ENCODE results near the gene RPL36AL. TPM values are rescaled to one million over a fixed set of nuclear protein-coding genes. Genes with fewer than 3 reads are reported as not detected.

RPL36AL gene
- total and polyA plus RNA-seq, 4 experiments from 2014 or later, result 416 to 761 (median 555) TPM

DNA sequence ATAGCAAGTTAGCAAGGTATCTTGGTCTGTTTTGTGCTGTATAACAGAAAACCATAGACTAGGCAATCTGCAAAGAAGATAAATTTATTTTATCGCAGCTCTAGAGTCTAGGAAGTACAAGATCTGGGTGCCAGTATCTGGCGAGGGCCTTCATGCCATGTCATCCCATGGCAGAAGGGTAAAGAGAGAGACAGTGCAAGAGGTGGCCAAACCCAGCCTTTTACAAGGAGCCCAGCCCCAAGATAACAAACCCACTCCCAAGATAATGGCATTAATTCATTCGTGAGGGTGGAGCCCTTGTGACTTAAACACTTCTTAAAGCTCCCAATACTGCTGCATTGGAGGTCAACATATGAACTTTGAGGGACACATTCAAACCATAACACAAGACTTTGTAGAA lies 51.1 kb downstream of the RPL36AL start:
- H3K9me3 Mint-ChIP-seq, result peaks cover 0 to 9% (median 2%) of the 10 kb centered on the region in 8 donors
- no peaks in the 10 kb centered on the region for H3K36me3 ChIP-seq (ENCODE audit: insufficient read depth, low read length)
- DNase-seq, result no peak
- no peaks in the 10 kb centered on the region for H3K27me3 ChIP-seq (ENCODE audit: insufficient read depth, low read length)
- no peak overlapping the region for H3K4me3 ChIP-seq (ENCODE audit: low read length in 2 of 2)
- no peaks in the 10 kb centered on the region for H3K9me3 ChIP-seq (ENCODE audit: control insufficient read depth in 1 of 2, low read length in 2 of 2)
- ChIA-PET POLR2A (ENCODE audit: partially characterized antibody) (no interaction called here), CTCF (ENCODE audit: partially characterized antibody) (no interaction called here)
- no peak overlapping the region for H3K27ac ChIP-seq (ENCODE audit: low read depth, low read length)
- H3K36me3 Mint-ChIP-seq, result peaks cover 15 to 38% of the 10 kb centered on the region in 2 donors
- peak overlapping the region in 1 of 7 donors; percentile 64 for H3K27ac Mint-ChIP-seq
- no peaks in the 10 kb centered on the region for H3K27me3 Mint-ChIP-seq
- no peaks in the 10 kb centered on the region for H3K4me1 Mint-ChIP-seq
- H3K4me3 Mint-ChIP-seq, result no peak overlapping the region
- H3K4me1 ChIP-seq (ENCODE audit: insufficient read depth, low read length), result no peaks in the 10 kb centered on the region
- intact Hi-C loops (cut with micrococcal nuclease), result no loop called here

Other genes with a start within 250 kb of the RPL36AL start
- 1,000 to 10,000 TPM; 3,602 to 3,749 TPM for gene RPS29, start 34.2 kb downstream of the RPL36AL start, total RNA-seq
- gene RPS29, start 34.2 kb downstream of the RPL36AL start, polyA plus RNA-seq, result over 10,000 TPM in 1 of 2 donors, 1,000 to 10,000 TPM in 1; 8,635 to 10,008 TPM
- 10 to 100 TPM; 13.6 to 16.1 TPM for gene LRR1, start 21.7 kb downstream of the RPL36AL start, total RNA-seq
- gene LRR1, start 21.7 kb downstream of the RPL36AL start, polyA plus RNA-seq, result 10 to 100 TPM in 1 of 2 donors, 1 to 10 TPM in 1; 9.7 to 11.1 TPM
- 10 to 100 TPM; 58.5 to 58.7 TPM for gene MGAT2, start 173 bp upstream of the RPL36AL start, total RNA-seq
- 10 to 100 TPM; 35.7 to 42.3 TPM for gene MGAT2, start 173 bp upstream of the RPL36AL start, polyA plus RNA-seq
- 1 to 10 TPM; 8.7 to 9.8 TPM for gene DNAAF2, start 14.6 kb upstream of the RPL36AL start, total RNA-seq
- 10 to 100 TPM; 17.9 to 18.1 TPM for gene DNAAF2, start 14.6 kb upstream of the RPL36AL start, polyA plus RNA-seq
- 1 to 10 TPM; 1.6 to 1.9 TPM for gene POLE2, start 67.6 kb upstream of the RPL36AL start, total RNA-seq
- 1 to 10 TPM; 2.2 to 3.1 TPM for gene POLE2, start 67.6 kb upstream of the RPL36AL start, polyA plus RNA-seq
- 10 to 100 TPM; 12.9 to 13.6 TPM for gene KLHDC1, start 72.5 kb upstream of the RPL36AL start, total RNA-seq
- 1 to 10 TPM; 2.0 to 2.8 TPM for gene KLHDC1, start 72.5 kb upstream of the RPL36AL start, polyA plus RNA-seq
- 10 to 100 TPM; 84.0 to 86.4 TPM for gene KLHDC2, start 147.5 kb upstream of the RPL36AL start, total RNA-seq
- 10 to 100 TPM; 96.5 to 97.0 TPM for gene KLHDC2, start 147.5 kb upstream of the RPL36AL start, polyA plus RNA-seq
- gene NEMF, start 232.2 kb upstream of the RPL36AL start, total RNA-seq, result 100 to 1,000 TPM; 104 to 112 TPM
- gene NEMF, start 232.2 kb upstream of the RPL36AL start, polyA plus RNA-seq, result 10 to 100 TPM; 20.4 to 51.6 TPM

Data from CD4-positive, alpha-beta memory T cell (primary cell).